HEK293 (cell line): Measurements from ENCODE around the gene PCYT1A.

Source experiments
- CTCF ChIA-PET: fragments of 350-600 bp; formaldehyde crosslinking; extraction: SDS; loops from one replicate; lab custom pipeline; 2021; ENCODE audit warnings: antibody characterized with exemption; lab: Yijun Ruan, JAX
- POLR2A ChIA-PET: fragments of 300-600 bp; formaldehyde crosslinking; extraction: SDS; loops from one replicate; lab custom pipeline; 2020; ENCODE audit warnings: antibody characterized with exemption, inconsistent platforms; lab: Yijun Ruan, JAX
- H3K27ac ChIP-seq: fragments of 200-500 bp; sonication (Bioruptor generic); 2 replicates; pipeline ENCODE4 v1.5.1; 2014; ENCODE audit warnings: low read depth, low read length, control low read depth, inconsistent platforms; ENCODE audit errors: extremely low read depth
- H3K36me3 ChIP-seq, 2 experiments: fragments of 200-500 bp in 1 of 2; sonication (Bioruptor generic) in 1 of 2; 1 replicate in 1 of 2; 2 replicates in 1 of 2; pipeline ENCODE4 v1.5.1; 2014 to 2017; ENCODE audit warnings: inconsistent platforms in 2 of 2, low read length in 2 of 2; ENCODE audit not compliant: control insufficient read depth in 2 of 2, insufficient read depth in 1 of 2
- H3K4me1 ChIP-seq: fragments of 200-500 bp; sonication (Bioruptor generic); 2 replicates; pipeline ENCODE4 v1.5.1; 2014; ENCODE audit warnings: mild to moderate bottlenecking, low read length, inconsistent platforms; ENCODE audit not compliant: control insufficient read depth, insufficient read depth
- H3K4me3 ChIP-seq: 2 replicates; pipeline ENCODE4 v1.5.1; 2011; ENCODE audit warnings: low read depth, mild to moderate bottlenecking, control low read depth, low read length, moderate library complexity
- H3K9me3 ChIP-seq: fragments of 200-500 bp; sonication (Bioruptor generic); 2 replicates; pipeline ENCODE4 v1.5.1; 2014; ENCODE audit warnings: low read depth, low read length, inconsistent platforms; ENCODE audit not compliant: control insufficient read depth, insufficient read depth
- KLF7 ChIP-seq: fragments of 450-650 bp; formaldehyde crosslinking; IDR thresholded peaks from 2 replicates; pipeline ENCODE4 v1.5.1; 2016; ENCODE audit warnings: missing biosample characterization, missing genetic modification characterization, borderline replicate concordance
- KLF8 ChIP-seq: fragments of 450-650 bp; formaldehyde crosslinking; IDR thresholded peaks from 2 replicates; pipeline ENCODE4 v1.5.1; 2016; ENCODE audit warnings: missing biosample characterization, missing genetic modification characterization
- KLF9 ChIP-seq: fragments of 450-650 bp; formaldehyde crosslinking; IDR thresholded peaks from 2 replicates; pipeline ENCODE4 v1.5.1; 2016; ENCODE audit warnings: missing biosample characterization, missing genetic modification characterization, low read depth
- SCRT2 ChIP-seq: fragments of 450-650 bp; formaldehyde crosslinking; IDR thresholded peaks from 2 replicates; pipeline ENCODE4 v1.5.1; 2016; ENCODE audit warnings: missing biosample characterization, missing genetic modification characterization
- SP2 ChIP-seq: fragments of 450-650 bp; formaldehyde crosslinking; IDR thresholded peaks from 2 replicates; pipeline ENCODE4 v1.5.1; 2016; ENCODE audit warnings: missing biosample characterization, missing genetic modification characterization
- SP7 ChIP-seq: fragments of 450-650 bp; formaldehyde crosslinking; IDR thresholded peaks from 2 replicates; pipeline ENCODE4 v1.5.1; 2016; ENCODE audit warnings: missing biosample characterization, missing genetic modification characterization
- ZBTB17 ChIP-seq: fragments of 450-650 bp; formaldehyde crosslinking; IDR thresholded peaks from 2 replicates; pipeline ENCODE4 v1.5.1; 2016; ENCODE audit warnings: missing biosample characterization, missing genetic modification characterization
- ZBTB21 ChIP-seq: fragments of 450-650 bp; formaldehyde crosslinking; IDR thresholded peaks from 2 replicates; pipeline ENCODE4 v1.5.1; 2017; ENCODE audit warnings: missing biosample characterization, missing genetic modification characterization
- ZBTB48 ChIP-seq: fragments of 450-650 bp; formaldehyde crosslinking; IDR thresholded peaks from 2 replicates; pipeline ENCODE4 v1.5.1; 2016; ENCODE audit warnings: missing biosample characterization, missing genetic modification characterization
- ZNF121 ChIP-seq: fragments of 450-650 bp; formaldehyde crosslinking; IDR thresholded peaks from 2 replicates; pipeline ENCODE4 v1.5.1; 2016; ENCODE audit warnings: missing biosample characterization, missing genetic modification characterization
- ZNF202 ChIP-seq: fragments of 450-650 bp; formaldehyde crosslinking; IDR thresholded peaks from 2 replicates; pipeline ENCODE4 v1.5.1; 2016; ENCODE audit warnings: missing biosample characterization, missing genetic modification characterization, borderline replicate concordance
- ZNF214 ChIP-seq: fragments of 450-650 bp; formaldehyde crosslinking; IDR thresholded peaks from 2 replicates; pipeline ENCODE4 v1.5.1; 2017; ENCODE audit warnings: missing biosample characterization, mild to moderate bottlenecking, missing genetic modification characterization, borderline replicate concordance
- ZNF239 ChIP-seq: fragments of 450-650 bp; formaldehyde crosslinking; IDR thresholded peaks from 2 replicates; pipeline ENCODE4 v1.5.1; 2016; ENCODE audit warnings: missing biosample characterization, missing genetic modification characterization
- ZNF292 ChIP-seq: fragments of 450-650 bp; formaldehyde crosslinking; IDR thresholded peaks from 2 replicates; pipeline ENCODE4 v1.5.1; 2016; ENCODE audit warnings: low read depth, missing biosample characterization, missing genetic modification characterization, borderline replicate concordance
- ZNF354C ChIP-seq: fragments of 450-650 bp; formaldehyde crosslinking; IDR thresholded peaks from 2 replicates; pipeline ENCODE4 v1.5.1; 2016; ENCODE audit warnings: missing biosample characterization, missing genetic modification characterization, low read depth, borderline replicate concordance
- ZNF391 ChIP-seq: fragments of 450-650 bp; formaldehyde crosslinking; IDR thresholded peaks from 2 replicates; pipeline ENCODE4 v1.5.1; 2016; ENCODE audit warnings: low read depth, missing biosample characterization, missing genetic modification characterization, borderline replicate concordance
- ZNF404 ChIP-seq: fragments of 450-650 bp; formaldehyde crosslinking; IDR thresholded peaks from 2 replicates; pipeline ENCODE4 v1.5.1; 2017; ENCODE audit warnings: missing biosample characterization, missing genetic modification characterization
- ZNF433 ChIP-seq: fragments of 450-650 bp; formaldehyde crosslinking; IDR thresholded peaks from 2 replicates; pipeline ENCODE4 v1.5.1; 2016; ENCODE audit warnings: missing biosample characterization, missing genetic modification characterization, low read depth
- ZNF449 ChIP-seq: fragments of 450-650 bp; formaldehyde crosslinking; IDR thresholded peaks from 2 replicates; pipeline ENCODE4 v1.5.1; 2017; ENCODE audit warnings: missing biosample characterization, mild to moderate bottlenecking, missing genetic modification characterization, moderate library complexity
- ZNF514 ChIP-seq: fragments of 450-650 bp; formaldehyde crosslinking; IDR thresholded peaks from 2 replicates; pipeline ENCODE4 v1.5.1; 2016; ENCODE audit warnings: missing biosample characterization, missing genetic modification characterization
- ZNF600 ChIP-seq: fragments of 450-650 bp; formaldehyde crosslinking; IDR thresholded peaks from 2 replicates; pipeline ENCODE4 v1.5.1; 2016; ENCODE audit warnings: missing biosample characterization, missing genetic modification characterization
- ZNF670 ChIP-seq: fragments of 450-650 bp; formaldehyde crosslinking; IDR thresholded peaks from 2 replicates; pipeline ENCODE4 v1.5.1; 2016; ENCODE audit warnings: missing biosample characterization, missing genetic modification characterization, low read depth
- ZNF677 ChIP-seq: fragments of 450-650 bp; IDR thresholded peaks from 2 replicates; pipeline ENCODE4 v1.5.0; 2018; ENCODE audit warnings: missing biosample characterization, mild to moderate bottlenecking, missing genetic modification characterization, moderate library complexity
- ZNF791 ChIP-seq: fragments of 450-650 bp; formaldehyde crosslinking; IDR thresholded peaks from 2 replicates; pipeline ENCODE4 v1.5.1; 2016; ENCODE audit warnings: missing biosample characterization, missing genetic modification characterization
- ZSCAN16 ChIP-seq: fragments of 450-650 bp; formaldehyde crosslinking; IDR thresholded peaks from 2 replicates; pipeline ENCODE4 v1.5.1; 2016; ENCODE audit warnings: missing biosample characterization, missing genetic modification characterization
- ZSCAN5A ChIP-seq: fragments of 450-650 bp; formaldehyde crosslinking; IDR thresholded peaks from 2 replicates; pipeline ENCODE4 v1.5.1; 2016; ENCODE audit warnings: missing biosample characterization, missing genetic modification characterization
- TF ChIP-seq, protein P1 (sequence below): fragments of 450-650 bp; formaldehyde crosslinking; IDR thresholded peaks from 2 replicates; pipeline ENCODE4 v1.5.1; 2016; ENCODE audit warnings: missing biosample characterization, missing genetic modification characterization
- TF ChIP-seq, protein P2 (sequence below): fragments of 450-650 bp; formaldehyde crosslinking; IDR thresholded peaks from 2 replicates; pipeline ENCODE4 v1.5.1; 2016; ENCODE audit warnings: missing biosample characterization, missing genetic modification characterization

The PCYT1A gene

DNA sequence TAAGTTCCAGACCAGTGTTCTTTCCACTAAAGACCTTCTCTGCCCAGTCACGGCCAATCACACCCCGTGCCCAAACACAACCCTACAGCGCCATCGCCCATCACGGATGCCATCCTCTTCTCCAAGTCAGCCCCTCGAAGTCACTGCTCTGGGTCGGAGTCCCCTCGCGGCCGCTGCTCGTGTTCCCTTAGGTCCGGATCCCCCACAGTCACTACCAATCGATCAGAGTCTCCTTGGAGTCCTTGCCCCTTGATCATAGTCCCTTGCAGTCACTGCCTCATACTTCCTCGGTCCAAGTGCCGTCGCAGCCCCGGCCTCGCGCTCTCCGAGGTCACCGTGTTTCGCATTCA lies 461 bp downstream of the PCYT1A start:
- ChIA-PET POLR2A (interaction anchor here (0.7 kb wide), 1 partner anchor 30 kb away, joined by 3 read pairs; no protein-coding TSS in a partner anchor), CTCF (no interaction called here)
- no peak for TF ChIP-seq ZNF214 (tag by site-specific recombination)
- TF ChIP-seq ZNF433 (tag by site-specific recombination) = no peak
- TF ChIP-seq ZNF239 = no peak
- TF ChIP-seq ZBTB48 (tag by site-specific recombination) = peak; percentile 96
- TF ChIP-seq, protein P1, sequence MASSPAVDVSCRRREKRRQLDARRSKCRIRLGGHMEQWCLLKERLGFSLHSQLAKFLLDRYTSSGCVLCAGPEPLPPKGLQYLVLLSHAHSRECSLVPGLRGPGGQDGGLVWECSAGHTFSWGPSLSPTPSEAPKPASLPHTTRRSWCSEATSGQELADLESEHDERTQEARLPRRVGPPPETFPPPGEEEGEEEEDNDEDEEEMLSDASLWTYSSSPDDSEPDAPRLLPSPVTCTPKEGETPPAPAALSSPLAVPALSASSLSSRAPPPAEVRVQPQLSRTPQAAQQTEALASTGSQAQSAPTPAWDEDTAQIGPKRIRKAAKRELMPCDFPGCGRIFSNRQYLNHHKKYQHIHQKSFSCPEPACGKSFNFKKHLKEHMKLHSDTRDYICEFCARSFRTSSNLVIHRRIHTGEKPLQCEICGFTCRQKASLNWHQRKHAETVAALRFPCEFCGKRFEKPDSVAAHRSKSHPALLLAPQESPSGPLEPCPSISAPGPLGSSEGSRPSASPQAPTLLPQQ (tag by site-specific recombination) = no peak
- TF ChIP-seq KLF9 = no peak
- no peak for TF ChIP-seq ZSCAN16
- no peak for TF ChIP-seq ZNF514 (tag by site-specific recombination)
- TF ChIP-seq, protein P2, sequence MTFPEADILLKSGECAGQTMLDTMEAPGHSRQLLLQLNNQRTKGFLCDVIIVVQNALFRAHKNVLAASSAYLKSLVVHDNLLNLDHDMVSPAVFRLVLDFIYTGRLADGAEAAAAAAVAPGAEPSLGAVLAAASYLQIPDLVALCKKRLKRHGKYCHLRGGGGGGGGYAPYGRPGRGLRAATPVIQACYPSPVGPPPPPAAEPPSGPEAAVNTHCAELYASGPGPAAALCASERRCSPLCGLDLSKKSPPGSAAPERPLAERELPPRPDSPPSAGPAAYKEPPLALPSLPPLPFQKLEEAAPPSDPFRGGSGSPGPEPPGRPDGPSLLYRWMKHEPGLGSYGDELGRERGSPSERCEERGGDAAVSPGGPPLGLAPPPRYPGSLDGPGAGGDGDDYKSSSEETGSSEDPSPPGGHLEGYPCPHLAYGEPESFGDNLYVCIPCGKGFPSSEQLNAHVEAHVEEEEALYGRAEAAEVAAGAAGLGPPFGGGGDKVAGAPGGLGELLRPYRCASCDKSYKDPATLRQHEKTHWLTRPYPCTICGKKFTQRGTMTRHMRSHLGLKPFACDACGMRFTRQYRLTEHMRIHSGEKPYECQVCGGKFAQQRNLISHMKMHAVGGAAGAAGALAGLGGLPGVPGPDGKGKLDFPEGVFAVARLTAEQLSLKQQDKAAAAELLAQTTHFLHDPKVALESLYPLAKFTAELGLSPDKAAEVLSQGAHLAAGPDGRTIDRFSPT (tag by site-specific recombination) = peak; percentile 55; the same call in 1 of the 2 replicates
- no peak for TF ChIP-seq ZNF354C (tag by site-specific recombination)
- no peak for TF ChIP-seq ZNF677 (tag by site-specific recombination)
- peak; percentile 94 for TF ChIP-seq ZNF600
- no peak for TF ChIP-seq KLF8 (tag by site-specific recombination)
- peak; percentile 100 for TF ChIP-seq ZBTB17 (tag by site-specific recombination)
- TF ChIP-seq SP7 = no peak
- TF ChIP-seq ZNF449 = no peak
- TF ChIP-seq ZNF670 (tag by site-specific recombination) = no peak
- TF ChIP-seq ZNF404 (tag by site-specific recombination) = no peak
- TF ChIP-seq ZBTB21 = no peak
- no peak for TF ChIP-seq ZNF292 (tag by site-specific recombination)
- no peak for TF ChIP-seq ZSCAN5A (tag by site-specific recombination)
- TF ChIP-seq ZNF391 (tag by site-specific recombination) = no peak
- TF ChIP-seq SCRT2 (tag by site-specific recombination) = no peak
- TF ChIP-seq ZNF202 (tag by site-specific recombination) = no peak
- TF ChIP-seq SP2 (tag by site-specific recombination) = no peak
- TF ChIP-seq ZNF791 (tag by site-specific recombination) = no peak
- TF ChIP-seq KLF7 (tag by site-specific recombination) = no peak
- no peak for TF ChIP-seq ZNF121 (tag by site-specific recombination)
- Histone ChIP-seq H3K4me3 (peak overlapping the region; percentile 93), H3K27ac (peak overlapping the region; percentile 32; the same call in 1 of the 2 replicates), H3K36me3 (no peaks in the 10 kb centered on the region), H3K9me3 (no peaks in the 10 kb centered on the region), H3K4me1 (no peaks in the 10 kb centered on the region; the same call in 1 of the 2 replicates)
